Dermis blood vessel endothelial cell (primary cell): ENCODE results near the gene GTF2H2. TPM values are rescaled to one million over a fixed set of nuclear protein-coding genes. Genes with fewer than 3 reads are reported as not detected.
"Not testable (repeated sequence)": the region's sequence is repeated elsewhere in the genome, so short reads cannot be mapped to it uniquely, and the experiment has no call there.

Source experiments
- DNase-seq: peaks from one replicate; pipeline ENCODE4 v3.0.0; 2010
- total RNA-seq: library from RNA; depleted of rRNA; stranded (reverse); fragments of >200 nt; gene quantifications from 2 replicates; pipeline ENCODE4 v1.2.3, GENCODE V29; 2014

Gene GTF2H2
- total RNA-seq = 6.5 and 14.8 TPM in 2 replicates

DNA sequence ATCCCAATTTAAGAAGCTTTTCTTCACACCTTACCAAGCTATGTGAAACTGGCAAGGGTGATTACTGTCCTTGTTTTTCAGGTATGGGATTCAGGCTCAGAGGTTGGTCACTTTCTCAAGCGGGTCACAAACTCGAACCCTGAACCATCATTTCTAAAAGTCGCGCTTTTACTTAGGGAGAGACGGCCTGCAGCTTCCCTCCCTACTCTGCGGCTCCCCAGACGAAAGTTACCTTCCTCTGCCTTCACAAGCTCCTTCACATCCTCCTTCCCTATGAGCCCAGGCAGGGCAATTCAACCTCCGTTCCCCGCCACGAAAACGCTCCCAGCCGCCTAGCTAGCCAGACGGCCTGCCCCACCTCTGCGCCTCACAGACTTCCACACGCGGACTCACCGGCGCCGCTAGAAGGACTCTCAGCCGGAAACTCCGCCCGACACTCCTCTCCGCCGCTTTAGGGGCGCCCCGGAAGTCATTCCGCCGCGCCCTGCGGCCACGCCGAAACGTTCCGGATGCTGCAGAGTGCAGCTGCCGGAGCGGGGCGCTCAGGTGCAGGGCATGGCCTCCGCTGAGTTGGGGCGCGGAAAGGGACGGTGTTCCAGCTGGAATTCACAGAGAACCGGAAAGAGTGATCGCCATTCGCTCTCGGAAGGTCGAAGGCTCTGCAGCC lies at the start of gene GTF2H2:
Gene GTF2H2 (minus strand): TSS at position 415 of the 667 bp plus-strand sequence. CDS start 4,913 bp downstream, outside the sequence.
- not testable (repeated sequence) for DNase-seq

DNA sequence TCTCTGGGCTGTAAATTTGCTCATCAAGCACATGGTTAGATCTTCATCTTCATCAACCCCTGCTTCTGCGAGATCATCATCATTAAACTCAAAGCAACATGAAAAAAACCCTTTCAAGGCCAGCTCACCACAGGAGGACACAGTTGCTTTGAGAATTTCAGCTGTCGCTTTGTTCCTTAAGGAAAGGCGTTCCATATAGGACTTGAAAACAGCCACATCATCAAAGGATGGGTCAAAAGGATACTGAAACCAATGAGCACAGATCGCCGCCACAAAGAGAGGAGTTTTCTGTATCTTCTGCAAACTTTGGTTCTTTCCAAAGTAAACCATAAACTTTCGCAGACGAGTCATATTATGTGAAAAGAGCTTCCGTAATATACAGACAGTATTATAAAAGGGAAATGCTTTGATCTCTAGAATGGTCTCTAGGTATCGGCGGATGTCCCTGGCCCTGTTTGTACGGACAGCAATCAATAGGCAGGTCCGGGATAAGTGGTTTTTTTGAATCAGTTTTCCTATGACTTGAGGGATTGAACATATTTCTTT lies 42.3 kb upstream of the GTF2H2 start:
- not testable (repeated sequence) for DNase-seq

DNA sequence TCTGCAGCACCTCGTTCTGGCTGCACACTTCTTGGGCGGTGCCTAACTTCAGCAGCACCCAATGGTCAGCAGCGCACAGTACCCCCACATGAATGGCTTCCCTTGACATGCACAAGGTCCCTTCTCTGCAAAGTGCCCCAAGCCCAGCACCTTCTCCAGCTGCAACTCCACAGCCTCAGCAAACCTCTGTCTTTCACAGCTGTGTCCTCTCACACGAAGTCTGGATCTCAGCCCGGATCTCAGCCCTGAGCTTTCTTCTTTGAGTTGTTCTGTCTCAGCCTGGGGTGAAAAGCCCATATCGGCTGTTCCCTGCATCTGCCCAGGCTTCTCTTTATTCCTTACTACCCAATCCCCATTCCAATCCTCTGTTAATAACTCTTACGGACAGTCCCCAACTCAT lies 32.5 kb upstream of the GTF2H2 start:
- not testable (repeated sequence) for DNase-seq

DNA sequence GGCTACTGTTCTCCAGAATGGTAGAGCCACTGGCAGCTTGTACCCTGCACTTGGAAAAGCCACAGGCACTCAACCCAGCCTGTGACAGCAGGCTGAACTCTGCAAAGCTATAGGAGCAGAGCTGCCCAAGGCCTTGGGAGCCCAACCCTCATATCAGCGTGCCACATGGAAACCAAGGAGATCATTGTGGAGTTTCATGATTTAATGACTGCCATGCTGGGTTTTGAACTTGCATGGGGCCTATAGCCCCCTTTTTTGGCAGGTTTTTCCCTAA lies 30.4 kb upstream of the GTF2H2 start:
- not testable (repeated sequence) for DNase-seq

DNA sequence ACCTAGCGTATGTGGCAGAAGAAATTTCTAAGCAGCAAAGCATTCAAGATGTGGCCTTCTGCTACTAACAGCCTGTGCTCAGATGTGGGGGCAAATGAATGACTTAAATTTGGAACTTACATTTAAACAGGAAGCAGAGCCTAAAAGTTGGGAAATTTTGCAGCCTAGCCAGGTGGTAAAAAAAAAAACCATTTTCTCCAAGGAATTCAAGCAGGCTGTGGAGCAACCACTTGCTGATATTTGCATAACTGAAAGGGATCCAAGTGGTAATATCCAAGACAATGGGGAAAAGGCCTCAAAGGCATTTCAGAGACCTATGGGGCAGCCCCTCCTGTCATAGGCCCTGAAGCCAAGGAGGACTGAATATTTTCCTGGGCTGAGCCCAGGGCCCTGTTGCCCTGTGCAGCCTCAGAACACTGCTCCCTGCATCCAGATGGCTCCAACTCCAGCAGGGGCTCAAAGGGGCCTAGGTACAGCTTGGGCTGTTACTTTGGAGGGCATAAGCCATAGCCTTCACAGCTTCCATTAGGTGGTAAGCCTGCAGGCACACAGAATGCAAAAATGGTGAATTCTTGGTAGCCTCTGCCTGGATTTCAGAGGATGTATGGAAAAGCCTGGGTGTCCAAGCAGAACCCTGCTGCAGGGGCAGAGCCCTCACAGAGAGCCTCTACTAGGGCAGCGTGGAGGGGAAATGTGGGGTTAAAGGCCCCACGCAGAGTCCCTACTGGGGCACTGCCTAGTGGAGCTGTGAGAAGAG lies 29.9 kb upstream of the GTF2H2 start:
- DNase-seq = not testable (repeated sequence)

DNA sequence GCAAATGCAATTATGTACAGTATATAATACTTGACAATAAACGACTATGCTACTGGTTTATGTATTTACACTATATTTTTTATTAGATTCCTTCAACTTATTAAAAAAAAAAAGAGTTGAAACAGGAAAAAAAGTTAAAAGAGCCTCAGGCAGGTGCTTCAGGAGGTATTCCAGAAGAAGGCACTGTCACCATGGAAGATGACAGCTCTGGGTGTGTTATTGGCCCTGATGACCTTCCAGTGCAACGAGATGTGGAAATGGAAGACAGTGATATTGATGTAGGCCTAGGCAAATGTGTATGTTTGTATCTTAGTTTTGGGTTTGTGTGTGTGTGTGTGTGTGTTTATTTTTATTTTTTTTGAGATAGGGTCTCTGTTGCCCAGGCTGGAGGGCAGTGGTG lies 22.3 kb upstream of the GTF2H2 start:
- DNase-seq = not testable (repeated sequence)

DNA sequence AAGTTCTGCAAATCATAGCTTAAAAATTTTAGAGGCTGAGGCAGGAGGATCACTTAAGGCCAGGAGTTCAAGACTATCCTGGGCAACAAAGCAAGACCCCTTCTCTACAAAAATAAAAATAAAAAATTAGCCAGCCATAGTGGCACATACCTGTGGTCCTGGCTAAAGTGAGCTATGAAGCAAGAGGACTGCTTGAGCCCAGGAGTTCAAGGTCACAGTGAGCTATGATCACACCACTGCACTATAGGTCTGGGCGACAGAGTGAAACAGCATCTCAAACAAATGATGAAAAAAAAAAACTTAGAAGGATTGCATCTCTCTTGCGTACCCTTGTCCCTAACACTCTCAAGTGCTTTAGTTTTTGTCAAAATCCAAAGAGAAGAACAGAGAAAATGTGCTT lies 21.3 kb upstream of the GTF2H2 start:
- DNase-seq = not testable (repeated sequence)

GRCh38 chr5:71086145-71086544 lies 18.7 kb upstream of the GTF2H2 start:
- DNase-seq = not testable (repeated sequence)

DNA sequence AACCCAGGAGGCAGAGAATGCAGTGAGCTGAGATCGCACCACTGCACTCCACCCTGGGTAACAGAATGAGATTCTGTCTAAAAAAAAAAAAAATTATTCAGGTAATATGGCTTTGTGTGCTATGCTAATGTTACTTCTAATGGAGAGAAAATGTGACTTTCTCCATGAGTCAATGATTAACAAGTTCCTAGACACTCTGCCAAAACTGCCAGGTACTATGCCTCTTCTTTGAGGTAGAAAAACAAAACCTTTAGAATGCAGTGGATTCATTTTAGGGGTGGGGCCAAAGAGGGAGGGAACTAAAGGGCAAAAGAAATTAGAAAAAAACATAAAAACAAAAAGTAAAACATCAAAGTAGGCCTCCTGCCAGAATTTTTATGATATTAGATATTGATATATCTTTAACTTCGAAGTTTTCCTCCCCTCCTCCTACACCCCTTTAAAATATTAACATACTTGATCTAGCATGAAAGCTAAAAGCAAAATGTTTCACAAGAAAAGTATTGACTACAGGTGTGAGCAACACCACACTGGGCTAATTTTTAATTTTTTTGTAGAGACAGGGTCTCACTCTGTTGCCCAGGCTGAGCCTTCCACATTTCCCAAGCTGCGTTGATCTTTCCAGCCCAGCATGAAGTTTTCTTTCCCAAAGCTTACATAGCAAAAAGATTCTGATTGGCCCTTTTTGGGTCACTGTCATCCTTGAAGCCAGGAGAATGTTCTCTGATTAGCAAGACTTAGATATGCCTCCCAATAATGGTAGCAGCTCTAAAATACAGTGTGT lies 17.0 kb upstream of the GTF2H2 start:
- not testable (repeated sequence) for DNase-seq

DNA sequence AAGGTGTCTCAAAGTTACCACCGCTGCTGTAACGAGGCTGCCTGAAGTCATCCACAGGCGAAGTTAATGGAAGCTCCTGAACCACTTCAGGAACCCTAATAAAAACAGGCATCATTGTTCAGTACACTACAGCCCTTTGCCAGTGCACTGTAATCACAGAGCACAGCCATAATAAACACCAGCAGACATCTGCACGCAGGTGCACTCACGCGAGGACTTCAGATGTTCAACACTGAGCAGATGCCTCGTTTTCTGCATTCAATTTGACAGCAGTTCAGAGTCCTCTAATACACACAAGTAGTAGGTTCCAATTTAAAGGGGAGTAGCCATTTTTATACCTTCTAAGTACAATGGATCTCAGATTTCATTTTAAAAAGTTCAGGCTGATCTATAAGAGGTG lies 15.4 kb upstream of the GTF2H2 start:
- DNase-seq = not testable (repeated sequence)

DNA sequence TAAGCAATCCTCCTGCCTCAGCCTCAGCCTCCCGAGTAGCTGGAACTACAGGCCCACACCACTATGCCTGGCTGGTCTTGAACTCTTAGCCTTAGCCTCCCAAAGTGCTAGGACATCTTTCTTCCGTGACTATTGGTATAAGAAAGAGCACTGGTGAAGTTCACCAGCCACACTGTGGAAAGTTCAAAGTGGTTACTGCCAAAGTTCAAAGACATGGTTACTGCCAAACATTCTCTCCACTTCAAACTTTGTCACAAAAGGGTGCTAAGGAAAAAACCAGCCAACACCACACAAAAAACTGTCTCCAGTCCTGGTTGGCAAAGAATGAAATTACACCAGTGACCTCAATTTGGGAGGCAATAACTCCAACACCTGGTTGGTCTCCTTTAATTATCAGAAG lies 14.9 kb upstream of the GTF2H2 start:
- not testable (repeated sequence) for DNase-seq

DNA sequence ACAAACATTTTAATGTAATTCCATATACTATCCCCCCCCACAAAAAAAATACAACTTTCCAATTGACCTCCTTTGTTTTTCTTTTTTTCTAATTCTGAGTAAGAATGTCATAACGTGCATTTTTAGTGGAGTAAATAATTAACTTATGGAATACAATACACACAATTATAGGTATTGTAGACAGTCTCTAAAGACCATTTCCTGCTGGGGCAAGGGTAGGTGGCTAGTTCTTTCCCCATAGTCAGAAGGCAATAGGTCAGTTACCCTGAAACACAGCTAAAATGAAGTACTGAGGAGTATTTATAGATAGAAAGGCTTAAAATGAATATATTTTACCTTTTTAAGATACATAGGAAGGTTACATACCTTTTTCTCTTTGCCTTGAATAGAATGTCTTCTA lies 6.2 kb downstream of the GTF2H2 start:
- DNase-seq = not testable (repeated sequence)

DNA sequence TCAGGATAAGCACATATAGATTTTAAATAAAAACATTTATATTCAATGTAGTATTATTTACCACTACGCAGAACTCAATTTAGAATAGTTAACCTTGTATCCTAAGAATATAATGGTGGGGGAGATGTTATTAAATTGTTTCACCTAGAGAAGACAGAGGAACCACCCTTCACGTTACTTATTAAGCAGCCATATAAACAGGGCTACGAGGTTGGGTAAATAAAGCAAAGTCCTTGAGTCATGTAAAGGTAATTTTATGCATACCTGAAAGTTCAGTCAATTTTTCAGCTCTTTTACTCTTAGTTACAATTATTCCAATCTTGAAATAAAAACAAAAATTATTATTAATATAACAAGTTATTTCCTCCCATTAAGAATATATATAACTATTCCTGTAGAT lies 8.1 kb downstream of the GTF2H2 start:
- not testable (repeated sequence) for DNase-seq

DNA sequence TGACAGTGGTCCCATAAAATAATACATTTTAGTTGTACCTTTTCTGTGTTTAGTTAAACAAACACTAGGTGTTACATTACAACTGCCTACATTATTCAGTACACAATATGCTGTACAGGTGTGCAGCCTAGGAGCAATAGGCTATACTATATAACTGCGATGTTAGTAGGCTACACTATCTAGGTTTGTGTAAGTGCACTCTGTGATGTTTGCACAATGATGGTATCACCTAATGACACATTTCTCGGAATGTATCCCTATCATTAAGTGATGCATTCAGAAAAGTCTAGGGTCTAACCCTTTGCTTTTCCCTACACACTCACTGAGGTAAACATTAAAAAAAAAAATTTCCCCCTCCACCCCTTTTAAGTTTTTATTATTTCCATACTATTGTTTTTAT lies 22.7 kb downstream of the GTF2H2 start:
- not testable (repeated sequence) for DNase-seq

- not testable (repeated sequence) for DNase-seq
Measured at GRCh38 chr5:71044128-71044527, 23.3 kb downstream of the GTF2H2 start.

DNA sequence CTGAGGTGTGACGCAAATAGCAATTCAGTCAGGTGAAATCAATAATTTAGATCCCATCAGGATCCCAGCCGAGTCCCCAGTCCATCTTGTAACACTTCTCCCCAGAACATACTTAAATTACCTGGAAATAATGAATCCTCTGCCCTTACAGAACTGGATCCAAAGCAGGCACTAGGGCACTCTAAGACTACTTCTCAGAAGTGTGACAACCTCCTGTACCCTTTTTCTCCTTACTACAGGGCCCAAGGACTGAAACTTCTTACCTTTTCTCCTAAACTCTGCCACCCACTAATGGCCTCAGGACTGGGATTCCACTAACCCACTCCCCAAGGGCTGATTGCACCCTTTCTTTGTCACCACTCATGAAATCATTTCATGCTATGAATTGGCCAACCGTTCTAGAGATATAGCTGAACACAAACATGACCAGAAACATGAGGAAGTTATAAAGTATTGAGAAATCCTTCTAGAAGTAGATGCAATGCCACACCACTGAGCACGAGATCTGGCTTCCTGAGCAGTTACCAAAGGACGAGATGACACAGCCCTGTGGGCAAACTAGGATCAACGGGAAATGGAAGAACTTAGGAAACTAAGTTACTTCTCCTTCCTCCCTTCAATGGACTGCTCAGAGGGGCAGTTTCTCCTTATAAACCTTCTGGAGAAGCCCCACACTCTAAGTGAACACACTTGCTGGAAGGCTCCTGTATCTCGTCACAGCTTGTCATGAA lies 36.3 kb downstream of the GTF2H2 start:
- DNase-seq = not testable (repeated sequence)

DNA sequence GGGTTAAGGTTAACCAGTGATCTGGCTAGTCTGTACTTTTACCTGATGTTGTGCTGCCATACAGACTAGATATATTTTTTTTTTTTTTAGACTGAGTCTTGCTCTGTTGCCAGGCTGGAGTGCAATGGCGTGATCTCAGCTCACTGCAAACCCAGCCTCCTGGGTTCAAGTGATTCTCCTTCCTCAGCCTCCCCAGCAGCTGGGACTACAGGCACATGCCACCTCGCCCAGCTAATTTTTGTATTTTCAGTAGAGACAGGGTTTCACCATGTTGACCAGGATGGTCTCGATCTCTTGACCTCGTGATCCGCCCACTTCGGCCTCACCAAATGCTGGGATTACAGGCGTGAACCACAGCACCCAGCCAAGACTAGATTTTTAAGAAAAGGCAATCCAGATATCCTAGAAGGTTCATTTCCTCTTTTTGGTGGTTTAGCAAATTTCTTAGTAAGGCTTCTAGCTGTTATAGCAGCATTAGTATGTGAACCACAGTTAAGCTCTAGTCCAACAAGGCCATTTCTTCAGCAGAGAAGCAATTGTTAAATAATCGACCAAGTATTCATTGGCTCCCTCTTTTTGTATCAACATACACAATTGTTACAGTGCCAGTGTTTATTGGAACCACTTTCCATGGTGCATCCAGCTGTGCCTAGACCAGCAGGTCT lies 42.1 kb downstream of the GTF2H2 start, which contains the start of gene NAIP:
Gene NAIP (minus strand): TSS at position 51 of the 665 bp plus-strand sequence. CDS start 12,424 bp downstream, outside the sequence.
- not testable (repeated sequence) for DNase-seq

DNA sequence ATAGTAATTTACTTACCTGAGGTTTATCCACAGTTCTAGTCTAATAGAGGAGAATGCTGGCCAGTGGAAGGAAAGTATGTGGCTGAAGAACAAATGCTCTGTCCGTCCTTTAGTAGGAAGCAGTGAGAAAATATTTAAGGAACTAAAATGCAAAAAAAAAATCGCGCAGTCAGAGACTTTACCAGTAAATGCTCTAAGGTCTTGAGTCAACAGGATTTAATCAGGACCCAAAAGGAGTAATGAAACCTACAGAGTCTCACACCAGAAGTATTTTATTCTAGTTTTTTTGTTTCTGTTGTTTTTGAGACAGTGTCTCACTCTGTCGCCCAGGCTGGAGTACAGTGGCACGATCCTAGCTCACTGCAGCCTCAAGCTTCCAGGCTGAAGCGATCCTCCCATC lies 46.8 kb downstream of the GTF2H2 start:
- DNase-seq = not testable (repeated sequence)

DNA sequence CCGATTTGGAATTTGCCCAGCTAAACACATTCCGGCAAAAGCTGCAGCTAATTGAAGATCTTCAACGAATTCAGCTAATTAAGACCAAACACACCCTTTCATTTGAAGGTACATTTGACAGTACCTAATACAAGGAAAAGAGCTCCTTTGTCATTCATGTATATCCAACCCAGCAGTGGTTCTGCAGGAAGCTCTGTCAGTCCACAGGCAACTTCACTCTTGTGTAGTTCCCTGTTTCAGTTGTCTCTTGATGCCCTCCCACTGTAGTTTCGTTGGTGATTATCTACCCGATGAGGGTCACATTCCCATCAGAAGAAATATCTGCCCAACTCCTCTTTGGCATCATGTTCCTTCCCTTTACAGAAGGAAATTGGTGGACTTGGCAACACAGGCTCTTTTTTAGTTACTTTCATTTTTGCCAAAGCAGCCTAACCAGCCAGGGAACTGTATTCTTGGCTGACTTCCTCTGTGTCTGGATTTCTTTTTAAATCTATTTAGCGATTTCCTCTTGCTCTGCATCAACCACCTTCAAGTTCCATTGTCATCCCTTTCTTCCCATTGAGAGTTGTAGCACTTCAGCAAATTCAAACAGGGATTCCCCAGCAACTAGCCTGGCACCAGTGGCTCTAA lies 49.0 kb downstream of the GTF2H2 start:
- DNase-seq = not testable (repeated sequence)

DNA sequence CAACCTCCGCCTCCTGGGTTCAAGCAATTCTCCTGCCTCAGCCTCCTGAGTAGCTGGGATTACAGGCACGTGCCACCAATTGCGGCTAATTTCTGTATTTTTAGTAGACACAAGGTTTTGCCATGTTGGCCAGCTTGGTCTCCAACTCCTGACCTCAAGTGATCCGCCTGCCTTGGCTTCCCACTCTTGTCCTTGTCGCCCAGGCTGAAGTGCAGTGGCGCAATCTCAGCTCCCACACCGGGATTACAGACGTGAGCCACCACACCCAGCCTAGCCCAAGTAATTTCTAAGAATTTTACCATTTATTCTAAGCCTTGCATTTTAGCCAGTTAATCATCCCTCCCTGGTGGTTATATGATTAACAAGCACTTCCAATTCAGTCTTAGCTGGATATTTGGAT lies 53.3 kb downstream of the GTF2H2 start:
- DNase-seq = no peak

GRCh38 chr5:71013575-71013974 lies 53.9 kb downstream of the GTF2H2 start:
- DNase-seq = no peak
